Loucy (cell line): ENCODE results near the gene WFDC12.

Experiments
- EZH2phosphoT487 ChIP-seq: fragments of 200-600 bp; IDR thresholded peaks from 2 replicates; pipeline ENCODE4 v1.6.1; 2018; ENCODE audit warnings: antibody characterized with exemption, mild to moderate bottlenecking, moderate library complexity, borderline replicate concordance
- TF ChIP-seq, protein P1 (sequence below): fragments of 200-600 bp; sonication (generic); conservative IDR thresholded peaks from 2 replicates; pipeline ENCODE4 v1.5.1; 2014; ENCODE audit warnings: mild to moderate bottlenecking, antibody characterized with exemption, low read length

GRCh38 chr20:45082468-45082867 is 41.8 kb downstream of the WFDC12 start:
- TF ChIP-seq, protein P1, sequence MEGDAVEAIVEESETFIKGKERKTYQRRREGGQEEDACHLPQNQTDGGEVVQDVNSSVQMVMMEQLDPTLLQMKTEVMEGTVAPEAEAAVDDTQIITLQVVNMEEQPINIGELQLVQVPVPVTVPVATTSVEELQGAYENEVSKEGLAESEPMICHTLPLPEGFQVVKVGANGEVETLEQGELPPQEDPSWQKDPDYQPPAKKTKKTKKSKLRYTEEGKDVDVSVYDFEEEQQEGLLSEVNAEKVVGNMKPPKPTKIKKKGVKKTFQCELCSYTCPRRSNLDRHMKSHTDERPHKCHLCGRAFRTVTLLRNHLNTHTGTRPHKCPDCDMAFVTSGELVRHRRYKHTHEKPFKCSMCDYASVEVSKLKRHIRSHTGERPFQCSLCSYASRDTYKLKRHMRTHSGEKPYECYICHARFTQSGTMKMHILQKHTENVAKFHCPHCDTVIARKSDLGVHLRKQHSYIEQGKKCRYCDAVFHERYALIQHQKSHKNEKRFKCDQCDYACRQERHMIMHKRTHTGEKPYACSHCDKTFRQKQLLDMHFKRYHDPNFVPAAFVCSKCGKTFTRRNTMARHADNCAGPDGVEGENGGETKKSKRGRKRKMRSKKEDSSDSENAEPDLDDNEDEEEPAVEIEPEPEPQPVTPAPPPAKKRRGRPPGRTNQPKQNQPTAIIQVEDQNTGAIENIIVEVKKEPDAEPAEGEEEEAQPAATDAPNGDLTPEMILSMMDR = no peak
- TF ChIP-seq EZH2phosphoT487 = no peak
